IPS-15b (cell line): Measurements from ENCODE around the gene SYNDIG1.

ENCODE experiments used
- H3K27me3 ChIP-seq: one replicate; pipeline ENCODE4 v1.6.1; 2013; ENCODE audit warnings: low read length; ENCODE audit not compliant: control insufficient read depth, insufficient read depth
- H3K36me3 ChIP-seq: one replicate; pipeline ENCODE4 v1.6.1; 2013; ENCODE audit warnings: low read length; ENCODE audit not compliant: control insufficient read depth, insufficient read depth
- H3K4me1 ChIP-seq: one replicate; pipeline ENCODE4 v1.6.1; 2013; ENCODE audit warnings: mild to moderate bottlenecking, low read length; ENCODE audit not compliant: control insufficient read depth, insufficient read depth
- H3K4me3 ChIP-seq: one replicate; pipeline ENCODE4 v1.5.1; 2013; ENCODE audit warnings: low read depth, low read length
- H3K9ac ChIP-seq: one replicate; pipeline ENCODE4 v1.6.1; 2013; ENCODE audit warnings: low read depth, mild to moderate bottlenecking, low read length
- H3K9me3 ChIP-seq: one replicate; pipeline ENCODE4 v1.6.1; 2013; ENCODE audit warnings: mild to moderate bottlenecking, low read length; ENCODE audit not compliant: control insufficient read depth, insufficient read depth

Gene SYNDIG1

DNA sequence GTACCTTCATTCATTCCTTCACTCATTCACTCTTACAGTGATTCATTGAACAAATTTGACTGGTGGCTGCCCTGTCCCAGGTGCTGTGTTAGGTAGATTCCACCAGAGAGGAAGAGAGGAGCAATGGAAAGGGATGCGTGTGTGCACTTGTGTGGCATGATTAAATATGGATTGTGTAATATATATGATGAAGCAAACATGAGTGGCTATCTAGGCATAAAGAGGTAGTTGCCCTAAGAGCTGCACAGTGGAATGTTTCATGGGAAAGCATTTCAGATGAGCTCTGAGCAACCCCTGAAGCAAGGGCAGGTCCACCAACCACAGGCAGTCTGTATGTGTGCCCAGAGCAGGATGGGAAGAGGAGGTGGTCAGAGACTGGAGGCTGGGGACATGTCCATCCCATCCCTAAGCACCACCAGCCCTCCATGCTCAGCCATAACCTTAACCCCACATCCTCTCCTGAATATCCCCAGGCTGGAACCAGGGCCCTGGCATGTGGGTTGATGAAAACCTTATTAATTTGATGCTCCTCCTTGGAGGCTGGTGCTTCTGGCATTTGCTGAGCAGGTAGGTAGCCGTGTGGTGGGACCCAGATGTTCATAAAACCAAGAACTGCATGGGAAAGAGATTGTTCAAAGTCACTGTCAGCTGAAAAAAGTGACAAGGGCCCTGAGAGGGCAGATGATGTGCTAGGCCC lies 226.2 kb downstream of the SYNDIG1 start:
- Histone ChIP-seq H3K9me3 (no peaks in the 10 kb centered on the region), H3K4me3 (no peak overlapping the region), H3K4me1 (no peaks in the 10 kb centered on the region), H3K36me3 (no peaks in the 10 kb centered on the region), H3K27me3 (no peaks in the 10 kb centered on the region), H3K9ac (no peak overlapping the region)

DNA sequence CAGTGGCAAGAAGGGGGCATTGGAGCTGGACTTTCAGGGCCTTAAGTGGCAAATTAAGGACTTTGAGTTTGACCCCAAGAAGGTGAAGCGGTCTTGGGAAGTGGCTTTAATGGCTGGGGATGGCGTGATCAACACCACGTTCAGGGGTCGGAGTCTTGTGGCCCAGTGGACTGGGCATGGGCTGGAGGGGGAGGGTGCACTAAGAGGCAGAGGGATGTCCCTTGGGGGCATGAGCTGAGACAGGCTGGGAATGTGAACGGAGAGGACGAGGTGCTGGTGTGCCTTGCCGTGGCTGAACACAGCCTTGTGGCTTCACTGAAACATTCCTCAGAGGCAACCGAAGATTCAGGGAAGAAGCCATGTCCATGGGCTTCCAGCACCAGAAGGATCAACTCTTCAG lies 227.0 kb downstream of the SYNDIG1 start:
- H3K9me3 ChIP-seq = no peaks in the 10 kb centered on the region
- no peaks in the 10 kb centered on the region for H3K36me3 ChIP-seq
- no peak overlapping the region for H3K9ac ChIP-seq
- H3K4me1 ChIP-seq = no peaks in the 10 kb centered on the region
- H3K27me3 ChIP-seq = no peaks in the 10 kb centered on the region
- H3K4me3 ChIP-seq = no peak overlapping the region

DNA sequence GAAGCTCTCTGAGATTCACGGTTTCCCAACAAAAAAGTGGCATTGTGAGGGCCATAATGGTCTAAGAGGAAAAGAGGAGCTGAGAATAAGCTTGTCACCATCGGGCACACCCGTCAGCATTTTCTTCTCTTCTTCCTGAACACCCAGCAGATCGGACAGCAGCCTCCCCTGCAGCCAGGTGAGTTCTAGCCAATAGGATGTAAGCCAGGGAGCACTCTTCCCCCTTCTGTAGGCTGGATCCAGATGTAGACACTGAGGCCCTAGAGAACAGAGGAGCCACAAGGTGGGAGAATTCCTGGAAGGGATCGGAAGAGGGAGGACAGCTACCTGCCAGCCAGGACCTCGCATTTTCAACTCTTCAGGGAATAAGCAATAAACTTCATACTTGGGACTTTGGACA lies 228.0 kb downstream of the SYNDIG1 start:
- Histone ChIP-seq H3K9ac (no peak overlapping the region), H3K27me3 (no peaks in the 10 kb centered on the region), H3K9me3 (no peaks in the 10 kb centered on the region), H3K4me1 (no peaks in the 10 kb centered on the region), H3K36me3 (no peaks in the 10 kb centered on the region), H3K4me3 (no peak overlapping the region)

DNA sequence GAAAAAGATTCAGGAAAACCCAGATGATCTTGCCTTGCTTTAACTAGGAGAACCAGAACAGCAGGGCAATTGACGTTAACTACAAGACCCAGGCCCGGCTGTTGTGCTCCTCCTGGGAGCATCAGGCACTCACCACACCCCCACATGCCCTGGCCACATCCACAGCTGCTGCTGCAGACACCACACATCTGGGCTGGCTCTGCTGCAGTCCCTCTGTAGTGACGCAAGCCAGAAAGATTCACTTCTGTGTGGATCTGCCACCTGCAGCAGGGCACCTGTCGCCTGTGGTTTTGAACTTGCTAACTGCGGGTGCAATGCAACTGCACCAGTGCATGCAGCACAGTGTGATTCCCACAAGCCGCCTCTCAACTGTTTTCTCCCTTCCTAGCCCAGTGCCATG lies 228.8 kb downstream of the SYNDIG1 start:
- Histone ChIP-seq H3K27me3 (no peaks in the 10 kb centered on the region), H3K4me1 (no peaks in the 10 kb centered on the region), H3K9ac (no peak overlapping the region), H3K9me3 (no peaks in the 10 kb centered on the region), H3K4me3 (no peak overlapping the region), H3K36me3 (no peaks in the 10 kb centered on the region)

DNA sequence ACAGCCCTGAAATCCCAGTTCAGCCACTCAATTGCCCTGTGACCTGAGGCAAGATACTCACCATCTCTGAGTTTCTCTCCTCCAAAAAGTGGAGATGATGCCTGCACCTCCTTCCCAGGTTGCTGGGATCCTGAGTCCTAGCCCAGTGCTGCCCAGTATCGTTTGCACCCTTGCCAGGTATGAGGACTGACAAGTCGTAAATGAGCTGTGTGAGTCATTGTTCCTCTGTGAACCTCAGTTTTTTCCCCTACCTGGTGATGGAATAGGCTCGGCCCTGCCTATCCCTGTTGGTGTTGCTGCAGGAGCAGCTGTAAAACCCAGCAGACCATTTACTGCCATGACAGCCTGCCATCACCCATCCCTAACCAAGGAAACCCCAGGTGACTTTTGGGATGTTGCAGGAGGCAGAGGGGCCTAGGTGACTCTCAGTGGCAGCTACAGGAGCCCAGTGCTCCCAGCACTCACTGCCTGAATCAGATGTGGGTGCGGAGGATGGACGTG lies 229.3 kb downstream of the SYNDIG1 start:
- Histone ChIP-seq H3K4me3 (no peak overlapping the region), H3K27me3 (no peaks in the 10 kb centered on the region), H3K36me3 (no peaks in the 10 kb centered on the region), H3K9ac (no peak overlapping the region), H3K4me1 (no peaks in the 10 kb centered on the region), H3K9me3 (no peaks in the 10 kb centered on the region)

DNA sequence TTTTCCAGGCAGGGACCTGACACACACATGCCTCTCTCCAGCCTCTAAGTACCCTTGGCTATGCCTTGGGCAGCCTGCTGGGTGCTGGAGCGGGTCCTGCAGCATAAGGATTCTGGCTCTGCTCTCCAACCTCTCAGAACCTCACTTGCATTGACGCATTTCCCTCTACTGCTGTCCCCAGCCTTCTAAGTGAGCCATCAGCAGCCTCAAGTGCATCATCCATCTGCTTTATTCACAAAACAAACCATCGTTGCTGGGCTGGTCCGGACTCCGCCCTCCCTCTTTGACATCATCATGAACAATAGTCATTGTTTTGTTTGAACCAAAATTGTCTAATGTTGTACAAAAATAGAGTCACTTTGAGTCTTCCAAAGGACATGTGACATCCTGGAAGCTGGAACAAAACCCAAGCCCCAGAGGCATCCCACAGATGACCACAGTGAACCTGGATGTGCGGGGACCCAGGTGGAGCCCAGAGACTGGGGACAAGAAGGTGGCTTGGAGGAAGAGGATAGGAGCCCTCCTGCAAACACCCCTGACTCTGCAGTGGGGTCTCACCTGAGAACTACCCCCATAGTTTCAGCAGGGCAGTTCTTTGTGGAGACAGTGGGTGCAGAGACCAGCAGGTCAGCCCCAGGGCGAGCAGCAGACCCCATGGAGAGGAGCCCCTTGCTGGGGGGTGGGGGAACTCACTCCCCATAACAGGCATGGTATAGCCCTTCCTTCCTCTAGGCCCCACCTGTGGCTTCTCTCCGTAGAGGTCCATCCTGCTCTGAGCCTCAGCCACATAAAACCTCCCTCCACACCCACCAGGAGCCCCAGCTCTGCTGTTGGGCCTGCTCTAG lies 230.1 kb downstream of the SYNDIG1 start:
- no peaks in the 10 kb centered on the region for H3K9me3 ChIP-seq
- H3K36me3 ChIP-seq = no peaks in the 10 kb centered on the region
- H3K9ac ChIP-seq = no peak overlapping the region
- no peaks in the 10 kb centered on the region for H3K27me3 ChIP-seq
- H3K4me1 ChIP-seq = no peaks in the 10 kb centered on the region
- H3K4me3 ChIP-seq = no peak overlapping the region

DNA sequence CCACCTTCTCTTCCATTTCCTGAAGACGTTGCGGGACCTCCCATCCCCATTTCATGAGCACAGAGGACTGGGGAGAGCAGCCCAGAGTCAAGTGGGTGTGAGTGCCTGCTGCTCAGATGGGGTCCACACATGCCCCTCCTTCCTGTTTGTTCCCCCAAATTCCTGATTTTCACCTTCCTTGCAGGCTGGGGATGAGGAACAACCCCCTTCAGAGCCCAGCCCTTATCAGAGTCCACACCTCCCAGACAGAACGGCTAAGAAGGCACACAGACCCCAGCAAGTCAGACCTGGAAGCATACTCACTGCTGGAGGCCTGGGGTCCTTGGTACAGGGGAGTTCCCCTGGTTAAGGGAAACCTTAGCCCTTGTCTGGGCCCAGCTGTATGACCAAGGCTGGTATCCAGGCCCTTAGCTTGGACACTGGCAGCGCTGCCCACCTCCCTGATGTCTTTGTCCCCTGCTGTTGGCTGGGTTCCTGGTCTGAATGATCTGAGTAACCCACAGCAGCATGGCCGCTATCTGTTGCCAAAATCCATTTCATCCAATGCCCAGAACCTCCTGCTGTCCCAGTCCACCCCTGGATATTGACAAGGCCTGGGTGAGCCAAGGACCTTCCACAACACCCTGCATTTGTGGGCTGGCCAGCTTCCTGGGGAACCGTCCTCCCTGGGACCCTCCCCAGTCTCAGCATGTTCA lies 230.9 kb downstream of the SYNDIG1 start:
- Histone ChIP-seq H3K9ac (no peak overlapping the region), H3K4me1 (no peaks in the 10 kb centered on the region), H3K27me3 (no peaks in the 10 kb centered on the region), H3K9me3 (no peaks in the 10 kb centered on the region), H3K4me3 (no peak overlapping the region), H3K36me3 (no peaks in the 10 kb centered on the region)

DNA sequence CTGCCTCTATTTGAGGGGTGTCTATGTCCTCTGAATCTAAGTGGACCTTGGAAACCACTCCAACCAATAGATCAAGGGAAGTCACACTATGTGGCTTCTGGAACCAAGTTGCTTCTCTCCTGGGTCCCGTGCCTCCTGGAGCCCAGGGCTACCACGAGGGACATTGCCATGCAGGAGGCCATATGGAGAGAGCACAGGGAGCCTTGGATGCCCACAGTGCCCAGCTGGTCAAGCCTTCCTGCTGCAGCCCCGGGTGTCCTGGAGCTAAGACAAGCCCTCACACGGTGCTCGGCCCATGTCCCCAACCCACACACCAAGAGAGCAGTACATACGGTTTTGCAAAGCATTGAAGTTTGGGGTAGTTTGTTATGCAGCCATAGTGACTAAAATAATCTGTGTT lies 231.6 kb downstream of the SYNDIG1 start:
- H3K27me3 ChIP-seq = no peaks in the 10 kb centered on the region
- H3K4me1 ChIP-seq = no peaks in the 10 kb centered on the region
- no peak overlapping the region for H3K9ac ChIP-seq
- H3K36me3 ChIP-seq = no peaks in the 10 kb centered on the region
- no peak overlapping the region for H3K4me3 ChIP-seq
- H3K9me3 ChIP-seq = no peaks in the 10 kb centered on the region

DNA sequence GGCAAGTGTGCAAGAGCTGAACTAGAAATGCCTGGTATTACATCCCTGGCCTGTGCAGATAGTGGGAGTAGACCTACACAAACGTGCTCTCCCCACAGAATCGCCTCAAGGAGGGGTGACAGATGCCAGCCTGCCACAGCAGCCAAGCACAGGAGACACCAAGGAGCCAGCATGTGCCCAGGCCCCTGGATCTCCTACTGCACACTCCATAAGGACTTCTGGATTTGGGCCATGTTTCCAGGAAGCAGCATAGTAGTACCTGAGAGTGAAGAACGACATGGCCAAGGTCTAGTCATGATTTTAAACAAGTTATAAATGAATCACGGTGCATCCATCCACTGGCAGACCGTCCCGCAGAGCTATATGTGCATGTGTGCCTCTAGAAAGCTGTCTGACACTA lies 232.2 kb downstream of the SYNDIG1 start:
- H3K36me3 ChIP-seq = no peaks in the 10 kb centered on the region
- H3K27me3 ChIP-seq = no peaks in the 10 kb centered on the region
- H3K4me1 ChIP-seq = no peaks in the 10 kb centered on the region
- H3K9me3 ChIP-seq = no peaks in the 10 kb centered on the region
- no peak overlapping the region for H3K4me3 ChIP-seq
- H3K9ac ChIP-seq = no peak overlapping the region

DNA sequence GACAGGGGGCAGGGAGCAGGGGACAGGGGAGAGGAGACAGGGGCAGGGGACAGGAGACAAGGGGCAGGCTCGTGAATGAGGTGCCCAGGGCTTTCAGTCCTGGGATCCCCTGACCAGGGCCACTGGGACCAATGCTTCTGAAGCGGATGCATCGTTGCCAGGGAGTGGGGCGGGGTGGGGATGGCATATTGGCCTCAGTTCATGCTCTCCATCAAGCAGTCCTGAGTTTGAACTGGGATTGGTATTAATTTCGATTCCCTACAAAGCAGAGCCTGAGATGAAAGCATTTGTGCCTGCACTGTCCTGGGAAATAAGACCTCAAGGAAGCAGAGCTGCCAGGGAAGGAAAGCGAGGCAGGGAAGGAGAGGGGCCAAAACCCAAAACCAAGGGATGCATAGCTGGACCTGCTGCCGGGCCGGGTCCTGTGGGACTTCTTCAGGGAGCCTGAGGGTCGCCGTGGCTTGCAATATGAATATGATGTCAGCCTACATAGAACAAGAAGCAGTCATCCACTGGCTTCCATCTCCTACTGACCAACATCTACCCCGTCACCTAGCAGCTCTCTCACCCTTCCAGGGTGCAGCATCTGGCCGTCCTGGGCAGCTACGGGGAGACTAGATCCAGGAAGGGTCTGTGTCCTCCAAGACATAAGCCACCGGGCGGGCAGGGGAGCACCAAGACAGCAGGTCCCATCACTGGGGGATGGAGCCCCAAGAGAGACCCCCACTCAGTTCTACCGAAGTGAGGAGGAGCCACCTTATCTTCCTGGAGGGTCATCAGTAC lies 233.3 kb downstream of the SYNDIG1 start:
- Histone ChIP-seq H3K27me3 (no peaks in the 10 kb centered on the region), H3K4me3 (no peak overlapping the region), H3K4me1 (no peaks in the 10 kb centered on the region), H3K36me3 (no peaks in the 10 kb centered on the region), H3K9me3 (no peaks in the 10 kb centered on the region), H3K9ac (no peak overlapping the region)

DNA sequence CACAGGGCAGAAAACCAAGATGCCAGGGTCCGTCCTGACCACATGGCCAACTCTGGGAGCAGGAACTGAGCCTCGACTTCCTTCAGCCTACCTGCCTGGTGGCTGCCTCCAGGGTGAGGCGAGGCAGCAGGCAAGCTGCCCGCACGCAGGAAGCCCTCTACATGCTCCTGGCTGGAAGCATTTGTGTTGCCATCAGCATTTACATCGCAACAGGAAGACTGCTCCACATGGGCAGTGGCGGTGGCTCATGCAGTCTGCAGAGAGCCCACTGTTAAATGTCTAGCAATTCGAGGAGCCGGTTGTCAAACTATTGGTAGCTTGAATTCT lies 233.8 kb downstream of the SYNDIG1 start:
- H3K4me1 ChIP-seq = no peaks in the 10 kb centered on the region
- H3K9ac ChIP-seq = no peak overlapping the region
- no peaks in the 10 kb centered on the region for H3K36me3 ChIP-seq
- no peak overlapping the region for H3K4me3 ChIP-seq
- no peaks in the 10 kb centered on the region for H3K9me3 ChIP-seq
- no peaks in the 10 kb centered on the region for H3K27me3 ChIP-seq
